LNCaP clone FGC (cell line): ENCODE data around the gene URB1.

ENCODE experiments used
- DNase-seq: peaks from one replicate; pipeline ENCODE4 v3.0.0-alpha.2; 2011; ENCODE audit warnings: low read depth
- H3K4me3 ChIP-seq: 2 replicates; pipeline ENCODE4 v1.5.1; 2011; ENCODE audit warnings: mild to moderate bottlenecking, low read depth, low read length, control low read depth
- CTCF ChIP-seq: IDR thresholded peaks from 2 replicates; pipeline ENCODE4 v1.5.1; 2012; ENCODE audit warnings: mild to moderate bottlenecking; ENCODE audit not compliant: control insufficient read depth, insufficient read depth; ENCODE audit errors: extremely low read depth

URB1 gene

GRCh38 chr21:32330784-32331311, 62.0 kb downstream of the URB1 start:
- no peak for TF ChIP-seq CTCF

GRCh38 chr21:32329776-32330175, 63.0 kb downstream of the URB1 start:
- TF ChIP-seq CTCF, result no peak
- no peak for DNase-seq
- no peak overlapping the region for H3K4me3 ChIP-seq

More at GRCh38 chr21:32330784-32331311, 62.0 kb downstream of the URB1 start:
- DNase-seq, result no peak
- no peak overlapping the region for H3K4me3 ChIP-seq

GRCh38 chr21:32329331-32329730, 63.5 kb downstream of the URB1 start:
- no peak for DNase-seq
- TF ChIP-seq CTCF, result no peak
- H3K4me3 ChIP-seq, result no peak overlapping the region

- no peak for TF ChIP-seq CTCF
- no peak overlapping the region for H3K4me3 ChIP-seq
- no peak for DNase-seq
Observed at GRCh38 chr21:32328595-32328994, 64.2 kb downstream of the URB1 start.

GRCh38 chr21:32325706-32326105, 67.1 kb downstream of the URB1 start:
- TF ChIP-seq CTCF, result no peak
- no peak overlapping the region for H3K4me3 ChIP-seq

GRCh38 chr21:32322676-32323075, 70.1 kb downstream of the URB1 start:
- DNase-seq, result no peak
- no peak for TF ChIP-seq CTCF

More at GRCh38 chr21:32325706-32326105, 67.1 kb downstream of the URB1 start:
- DNase-seq, result no peak

GRCh38 chr21:32322103-32322502, 70.7 kb downstream of the URB1 start:
- H3K4me3 ChIP-seq, result no peak overlapping the region
- no peak for DNase-seq
- TF ChIP-seq CTCF, result no peak

More at GRCh38 chr21:32322676-32323075, 70.1 kb downstream of the URB1 start:
- H3K4me3 ChIP-seq, result no peak overlapping the region
